HG03342 (cell line): ENCODE measurements around the gene OXT.
A peak's percentile ranks its signal among the peaks of the same experiment; 100 is the strongest.

ENCODE experiments used
- ATAC-seq: cut with Tn5 transposase; IDR thresholded peaks from one replicate; pipeline ENCODE4 v1.9.1; 2021; ENCODE audit warnings: mild to moderate bottlenecking, moderate library complexity; ENCODE audit not compliant: unreplicated experiment

The OXT gene

GRCh38 chr20:3109350-3110302 is 38.2 kb downstream of the OXT start:
- no peak for ATAC-seq

GRCh38 chr20:3111507-3111906 is 40.1 kb downstream of the OXT start:
- ATAC-seq = no peak

GRCh38 chr20:3111995-3112394 is 40.6 kb downstream of the OXT start:
- ATAC-seq = no peak

- no peak for ATAC-seq
Measured at GRCh38 chr20:3115190-3116107, 44.0 kb downstream of the OXT start.

GRCh38 chr20:3116341-3116740 is 44.9 kb downstream of the OXT start:
- no peak for ATAC-seq

- peak; percentile 66 for ATAC-seq
Measured at GRCh38 chr20:3117839-3118379, 46.5 kb downstream of the OXT start.

- ATAC-seq = no peak
Measured at GRCh38 chr20:3119044-3119443, 47.6 kb downstream of the OXT start.

- no peak for ATAC-seq
Measured at GRCh38 chr20:3121271-3121911, 50.0 kb downstream of the OXT start.
